ENCODE measurements around the gene PLEKHA1.

Gene PLEKHA1

GRCh38 chr10:122374237-122374858 lies at the start of gene PLEKHA1:
PLEKHA1 (plus strand) TSS chr10:122374708; CDS start chr10:122393201, 18,493 bp downstream.
- peak; percentile 92 for DNase-seq (ENCODE audit: low read depth)

- DNase-seq (ENCODE audit: low read depth) = no peak
Measured at GRCh38 chr10:122325235-122325634, 49.3 kb upstream of the PLEKHA1 start.

- no peak for DNase-seq (ENCODE audit: low read depth)
Measured at GRCh38 chr10:122326385-122326784, 48.1 kb upstream of the PLEKHA1 start.

- no peak for DNase-seq (ENCODE audit: low read depth)
Measured at GRCh38 chr10:122326806-122327205, 47.7 kb upstream of the PLEKHA1 start.

GRCh38 chr10:122327237-122328206 lies 47.0 kb upstream of the PLEKHA1 start:
- DNase-seq (ENCODE audit: low read depth) = no peak

GRCh38 chr10:122328676-122329075 lies 45.8 kb upstream of the PLEKHA1 start:
- no peak for DNase-seq (ENCODE audit: low read depth)

GRCh38 chr10:122329416-122329815 lies 45.1 kb upstream of the PLEKHA1 start:
- DNase-seq (ENCODE audit: low read depth) = no peak

GRCh38 chr10:122331100-122331499 lies 43.4 kb upstream of the PLEKHA1 start:
- DNase-seq (ENCODE audit: low read depth) = no peak

- no peak for DNase-seq (ENCODE audit: low read depth)
Measured at GRCh38 chr10:122331615-122332446, 42.7 kb upstream of the PLEKHA1 start.

- DNase-seq (ENCODE audit: low read depth) = no peak
Measured at GRCh38 chr10:122333037-122333436, 41.5 kb upstream of the PLEKHA1 start.

GRCh38 chr10:122336332-122336731 lies 38.2 kb upstream of the PLEKHA1 start:
- no peak for DNase-seq (ENCODE audit: low read depth)

GRCh38 chr10:122336961-122337360 lies 37.5 kb upstream of the PLEKHA1 start:
- no peak for DNase-seq (ENCODE audit: low read depth)

GRCh38 chr10:122338609-122339441 lies 35.7 kb upstream of the PLEKHA1 start:
- DNase-seq (ENCODE audit: low read depth) = no peak

- no peak for DNase-seq (ENCODE audit: low read depth)
Measured at GRCh38 chr10:122341141-122341810, 33.2 kb upstream of the PLEKHA1 start.

- peak; percentile 41 for DNase-seq (ENCODE audit: low read depth)
Measured at GRCh38 chr10:122342293-122343134, 32.0 kb upstream of the PLEKHA1 start.

GRCh38 chr10:122343135-122343800 lies 31.2 kb upstream of the PLEKHA1 start:
- no peak for DNase-seq (ENCODE audit: low read depth)

GRCh38 chr10:122343936-122344335 lies 30.6 kb upstream of the PLEKHA1 start:
- no peak for DNase-seq (ENCODE audit: low read depth)

- DNase-seq (ENCODE audit: low read depth) = no peak
Measured at GRCh38 chr10:122344741-122345258, 29.7 kb upstream of the PLEKHA1 start.

- no peak for DNase-seq (ENCODE audit: low read depth)
Measured at GRCh38 chr10:122346326-122346950, 28.1 kb upstream of the PLEKHA1 start.
